ENCODE measurements around the gene TAF1B.

TAF1B gene

GRCh38 chr2:9970200-9971044 is 127.1 kb downstream of the TAF1B start:
- Mint-ChIP-seq H3K36me3 (no peaks in the 10 kb centered on the region), H3K9me3 (no peaks in the 10 kb centered on the region), H3K27me3 (peaks cover 17% of the 10 kb centered on the region), H3K27ac (no peak overlapping the region), H3K4me1 (peaks cover 4% of the 10 kb centered on the region), H3K4me3 (no peak overlapping the region)
- CTCF ChIA-PET: interaction anchor here (5.4 kb wide), 1 partner anchor 14 kb away, joined by 39 read pairs; no protein-coding TSS in a partner anchor
- no peak for DNase-seq

- Mint-ChIP-seq H3K9me3 (no peaks in the 10 kb centered on the region), H3K27me3 (peaks cover 17% of the 10 kb centered on the region), H3K36me3 (no peaks in the 10 kb centered on the region), H3K4me3 (no peak overlapping the region), H3K4me1 (peaks cover 2% of the 10 kb centered on the region), H3K27ac (no peak overlapping the region)
- CTCF ChIA-PET: interaction anchor here (1.6 to 5.4 kb wide), 3 partner anchors 9 to 128 kb away, joined by 3 to 39 read pairs (median 4); partner anchors contain the start of gene TAF1B
- no peak for DNase-seq
Measured at GRCh38 chr2:9971105-9971818, 128.0 kb downstream of the TAF1B start.

- Mint-ChIP-seq H3K36me3 (no peaks in the 10 kb centered on the region), H3K27ac (no peak overlapping the region), H3K27me3 (peaks cover 17% of the 10 kb centered on the region), H3K9me3 (no peaks in the 10 kb centered on the region), H3K4me1 (no peaks in the 10 kb centered on the region), H3K4me3 (no peak overlapping the region)
- CTCF ChIA-PET: interaction anchor here (1.6 to 5.4 kb wide), 3 partner anchors 10 to 129 kb away, joined by 3 to 39 read pairs (median 4); partner anchors contain the start of gene TAF1B
- no peak for DNase-seq
Measured at GRCh38 chr2:9971890-9972289, 128.6 kb downstream of the TAF1B start.

- Mint-ChIP-seq H3K36me3 (no peaks in the 10 kb centered on the region), H3K9me3 (no peaks in the 10 kb centered on the region), H3K4me3 (no peak overlapping the region), H3K27ac (no peak overlapping the region), H3K4me1 (no peaks in the 10 kb centered on the region), H3K27me3 (peaks cover 20% of the 10 kb centered on the region)
- CTCF ChIA-PET: interaction anchor here (0.6 to 5.4 kb wide), 5 partner anchors 11 to 130 kb away, joined by 3 to 39 read pairs (median 3); partner anchors contain the start of gene TAF1B
- DNase-seq: no peak
Measured at GRCh38 chr2:9972621-9973479, 129.6 kb downstream of the TAF1B start.

- Mint-ChIP-seq H3K4me1 (no peaks in the 10 kb centered on the region), H3K27me3 (peaks cover 22% of the 10 kb centered on the region), H3K27ac (no peak overlapping the region), H3K4me3 (no peak overlapping the region), H3K9me3 (no peaks in the 10 kb centered on the region), H3K36me3 (no peaks in the 10 kb centered on the region)
- CTCF ChIA-PET: interaction anchor here (3.7 kb wide), 1 partner anchor 11 kb away, joined by 26 read pairs; no protein-coding TSS in a partner anchor
- DNase-seq: no peak
Measured at GRCh38 chr2:9973690-9974089, 130.4 kb downstream of the TAF1B start.

- Mint-ChIP-seq H3K27ac (no peak overlapping the region), H3K27me3 (peaks cover 22% of the 10 kb centered on the region), H3K9me3 (no peaks in the 10 kb centered on the region), H3K4me3 (no peak overlapping the region), H3K4me1 (no peaks in the 10 kb centered on the region), H3K36me3 (no peaks in the 10 kb centered on the region)
- no peak for DNase-seq
- CTCF ChIA-PET: interaction anchor here (3.7 kb wide), 1 partner anchor 11 kb away, joined by 26 read pairs; no protein-coding TSS in a partner anchor
Measured at GRCh38 chr2:9974343-9974742, 131.1 kb downstream of the TAF1B start.

GRCh38 chr2:9975328-9975727 is 132.1 kb downstream of the TAF1B start:
- CTCF ChIA-PET: interaction anchor here (3.7 kb wide), 1 partner anchor 10 kb away, joined by 26 read pairs; no protein-coding TSS in a partner anchor
- peaks cover 27% of the 10 kb centered on the region for H3K27me3 Mint-ChIP-seq
- H3K36me3 Mint-ChIP-seq: no peaks in the 10 kb centered on the region
- no peaks in the 10 kb centered on the region for H3K9me3 Mint-ChIP-seq
- DNase-seq: no peak
- peaks cover 6% of the 10 kb centered on the region for H3K4me1 Mint-ChIP-seq
- H3K4me3 Mint-ChIP-seq: no peak overlapping the region
- no peak overlapping the region for H3K27ac Mint-ChIP-seq

GRCh38 chr2:9975805-9976447 is 132.7 kb downstream of the TAF1B start:
- Mint-ChIP-seq H3K27ac (no peak overlapping the region), H3K36me3 (no peaks in the 10 kb centered on the region), H3K4me1 (peaks cover 10% of the 10 kb centered on the region), H3K4me3 (no peak overlapping the region), H3K9me3 (no peaks in the 10 kb centered on the region), H3K27me3 (peaks cover 31% of the 10 kb centered on the region)
- no peak for DNase-seq
- CTCF ChIA-PET: interaction anchor here (3.7 kb wide), 1 partner anchor 9 kb away, joined by 26 read pairs; no protein-coding TSS in a partner anchor

- DNase-seq: no peak
- H3K27me3 Mint-ChIP-seq: peaks cover 43% of the 10 kb centered on the region
- no peak overlapping the region for H3K27ac Mint-ChIP-seq
- H3K4me1 Mint-ChIP-seq: peaks cover 14% of the 10 kb centered on the region
- no peaks in the 10 kb centered on the region for H3K9me3 Mint-ChIP-seq
- CTCF ChIA-PET: interaction anchor here (0.6 to 0.8 kb wide), 2 partner anchors 11 to 68 kb away, joined by 3 read pairs; no protein-coding TSS in a partner anchor
- no peak overlapping the region for H3K4me3 Mint-ChIP-seq
- no peaks in the 10 kb centered on the region for H3K36me3 Mint-ChIP-seq
Measured at GRCh38 chr2:9979977-9980376, 136.7 kb downstream of the TAF1B start.

GRCh38 chr2:9980520-9980919 is 137.2 kb downstream of the TAF1B start:
- H3K4me3 Mint-ChIP-seq: no peak overlapping the region
- H3K27me3 Mint-ChIP-seq: peaks cover 43% of the 10 kb centered on the region
- no peaks in the 10 kb centered on the region for H3K36me3 Mint-ChIP-seq
- H3K4me1 Mint-ChIP-seq: peaks cover 14% of the 10 kb centered on the region
- no peak overlapping the region for H3K27ac Mint-ChIP-seq
- no peaks in the 10 kb centered on the region for H3K9me3 Mint-ChIP-seq
- DNase-seq: no peak
- CTCF ChIA-PET: interaction anchor here (1.1 to 1.3 kb wide), 2 partner anchors 167 to 455 kb away, joined by 4 read pairs; no protein-coding TSS in a partner anchor

GRCh38 chr2:9981655-9982054 is 138.4 kb downstream of the TAF1B start:
- peaks cover 14% of the 10 kb centered on the region for H3K4me1 Mint-ChIP-seq
- no peaks in the 10 kb centered on the region for H3K9me3 Mint-ChIP-seq
- CTCF ChIA-PET: interaction anchor here (1.1 to 1.3 kb wide), 4 partner anchors 67 to 454 kb away, joined by 4 to 5 read pairs (median 4); no protein-coding TSS in a partner anchor
- H3K27me3 Mint-ChIP-seq: peaks cover 46% of the 10 kb centered on the region
- DNase-seq: no peak
- no peaks in the 10 kb centered on the region for H3K36me3 Mint-ChIP-seq
- H3K4me3 Mint-ChIP-seq: no peak overlapping the region
- no peak overlapping the region for H3K27ac Mint-ChIP-seq

- Mint-ChIP-seq H3K4me3 (no peak overlapping the region), H3K4me1 (peaks cover 14% of the 10 kb centered on the region), H3K9me3 (no peaks in the 10 kb centered on the region), H3K36me3 (no peaks in the 10 kb centered on the region), H3K27ac (no peak overlapping the region), H3K27me3 (peaks cover 49% of the 10 kb centered on the region)
- no peak for DNase-seq
- CTCF ChIA-PET: interaction anchor here (1.2 to 5.2 kb wide), 4 partner anchors 12 to 182 kb away, joined by 4 to 90 read pairs (median 22); partner anchors contain the start of gene KLF11
Measured at GRCh38 chr2:9982248-9982647, 139.0 kb downstream of the TAF1B start.

- no peaks in the 10 kb centered on the region for H3K9me3 Mint-ChIP-seq
- H3K27me3 Mint-ChIP-seq: peaks cover 45% of the 10 kb centered on the region
- H3K36me3 Mint-ChIP-seq: no peaks in the 10 kb centered on the region
- H3K4me3 Mint-ChIP-seq: no peak overlapping the region
- no peak for DNase-seq
- peaks cover 14% of the 10 kb centered on the region for H3K4me1 Mint-ChIP-seq
- no peak overlapping the region for H3K27ac Mint-ChIP-seq
- CTCF ChIA-PET: interaction anchor here (0.6 to 5.2 kb wide), 7 partner anchors 7 to 209 kb away, joined by 3 to 90 read pairs (median 19); partner anchors contain the start of gene KLF11
Measured at GRCh38 chr2:9982891-9983290, 139.6 kb downstream of the TAF1B start.
